Memory B cell (primary cell): ENCODE data around the gene CCDC91.

Experiments
- ATAC-seq: fragments of 150-1000 bp; cut with Tn5 transposase; 2 replicates; pipeline ENCODE4 v1.10.0; 2021; ENCODE audit warnings: low read depth, mild to moderate bottlenecking, moderate library complexity
- DNase-seq, 2 donors: peaks; one replicate each; pipeline ENCODE4 v3.0.0; 2022; ENCODE audit warnings: low spot score in 2 of 2
- H3K27ac Mint-ChIP-seq: one replicate; pipeline ENCODE4 v1.8.0; 2022; ENCODE audit warnings: mild to moderate bottlenecking, moderate library complexity, mixed read lengths
- H3K27me3 Mint-ChIP-seq: one replicate; pipeline ENCODE4 v1.8.0; 2022; ENCODE audit warnings: mixed read lengths
- H3K36me3 Mint-ChIP-seq: one replicate; pipeline ENCODE4 v1.8.0; 2022; ENCODE audit warnings: mild to moderate bottlenecking, mixed read lengths
- H3K4me1 Mint-ChIP-seq: one replicate; pipeline ENCODE4 v1.8.0; 2022; ENCODE audit warnings: mixed read lengths
- H3K4me3 Mint-ChIP-seq: one replicate; pipeline ENCODE4 v1.8.0; 2022; ENCODE audit warnings: mild to moderate bottlenecking, moderate library complexity, mixed read lengths
- H3K9me3 Mint-ChIP-seq: one replicate; pipeline ENCODE4 v1.8.0; 2022; ENCODE audit warnings: mixed read lengths

Gene CCDC91

DNA sequence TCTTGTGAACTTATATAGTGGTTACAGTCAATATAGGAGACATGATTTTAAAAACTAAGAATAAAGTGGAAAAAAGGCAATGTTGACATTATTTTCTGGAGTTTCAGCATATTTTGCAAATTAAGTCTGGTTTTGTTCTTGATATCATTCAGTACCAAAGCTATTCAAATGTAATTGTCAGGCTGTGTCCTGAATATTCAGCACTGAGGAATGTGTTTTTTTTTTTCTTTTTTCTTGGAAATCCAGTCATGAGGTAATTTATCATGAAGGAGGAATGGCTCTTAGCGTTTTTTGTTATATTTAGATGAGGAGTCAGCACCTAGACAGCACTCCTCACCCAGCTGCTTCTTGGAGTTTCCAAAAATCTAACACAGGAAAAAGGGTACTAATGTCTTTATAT is 225.5 kb downstream of the CCDC91 start:
- H3K9me3 Mint-ChIP-seq: no peaks in the 10 kb centered on the region
- no peaks in the 10 kb centered on the region for H3K27me3 Mint-ChIP-seq
- peaks cover 6% of the 10 kb centered on the region for H3K4me1 Mint-ChIP-seq
- DNase-seq: no peak
- ATAC-seq: no peak
- H3K4me3 Mint-ChIP-seq: no peak overlapping the region
- H3K36me3 Mint-ChIP-seq: peaks cover 23% of the 10 kb centered on the region
- H3K27ac Mint-ChIP-seq: no peak overlapping the region

GRCh38 chr12:28421374-28421773 is 231.1 kb downstream of the CCDC91 start:
- ATAC-seq (no peak), DNase-seq (no peak)
- no peak overlapping the region for H3K27ac Mint-ChIP-seq
- H3K36me3 Mint-ChIP-seq: peaks cover 12% of the 10 kb centered on the region
- no peaks in the 10 kb centered on the region for H3K27me3 Mint-ChIP-seq
- H3K9me3 Mint-ChIP-seq: peaks cover 5% of the 10 kb centered on the region
- H3K4me3 Mint-ChIP-seq: no peak overlapping the region
- H3K4me1 Mint-ChIP-seq: peaks cover 2% of the 10 kb centered on the region

DNA sequence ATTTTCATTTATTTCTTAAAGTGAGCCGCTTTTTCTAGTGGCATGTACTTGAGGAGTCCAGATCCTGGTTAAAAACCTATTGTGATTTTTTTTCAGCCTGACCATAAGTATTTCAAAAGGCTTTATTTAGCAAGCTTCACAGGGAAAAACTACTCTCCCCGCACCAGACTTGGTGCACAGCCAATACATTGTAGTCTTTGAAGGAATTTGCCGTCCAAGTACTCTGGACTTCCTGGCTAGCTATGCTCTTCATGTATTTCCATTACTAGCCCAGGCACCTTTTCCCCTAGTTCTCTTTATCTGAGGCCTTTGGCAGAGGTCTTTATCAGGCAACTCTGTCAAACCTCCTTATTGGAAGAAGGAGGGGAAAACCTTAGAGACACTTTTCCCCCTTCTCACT is 234.7 kb downstream of the CCDC91 start:
- DNase-seq (no peak), ATAC-seq (no peak)
- Mint-ChIP-seq H3K9me3 (peaks cover 6% of the 10 kb centered on the region), H3K27ac (no peak overlapping the region), H3K36me3 (peaks cover 15% of the 10 kb centered on the region), H3K27me3 (no peaks in the 10 kb centered on the region), H3K4me1 (peaks cover 2% of the 10 kb centered on the region), H3K4me3 (no peak overlapping the region)

- peaks cover 12% of the 10 kb centered on the region for H3K36me3 Mint-ChIP-seq
- H3K27ac Mint-ChIP-seq: no peak overlapping the region
- no peak overlapping the region for H3K4me3 Mint-ChIP-seq
- no peak for DNase-seq
- peaks cover 2% of the 10 kb centered on the region for H3K4me1 Mint-ChIP-seq
- peak; percentile 59 for ATAC-seq
- peaks cover 6% of the 10 kb centered on the region for H3K9me3 Mint-ChIP-seq
- H3K27me3 Mint-ChIP-seq: no peaks in the 10 kb centered on the region
Measured at GRCh38 chr12:28425526-28425925, 235.3 kb downstream of the CCDC91 start.

DNA sequence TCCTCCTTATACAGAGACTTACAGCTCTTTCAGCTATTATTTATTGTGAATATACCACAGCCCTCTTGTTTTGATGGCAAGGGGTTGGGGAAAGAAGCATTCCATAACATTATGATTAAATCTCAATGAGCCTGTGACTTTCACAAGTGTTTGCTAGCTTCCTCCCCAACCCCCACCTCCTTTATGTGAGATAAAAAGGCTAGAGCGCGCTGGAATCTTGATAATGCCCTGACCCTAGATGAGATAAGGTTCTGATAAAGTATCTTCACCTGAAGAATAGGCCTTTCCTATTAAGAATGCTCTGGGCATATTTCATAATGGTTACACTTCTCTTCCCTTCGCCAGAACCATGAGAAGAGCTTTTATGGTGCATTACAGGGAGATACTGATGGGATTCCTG is 236.8 kb downstream of the CCDC91 start:
- ATAC-seq: no peak
- Mint-ChIP-seq H3K9me3 (peaks cover 3% of the 10 kb centered on the region), H3K27ac (peak overlapping the region; percentile 26), H3K36me3 (peaks cover 9% of the 10 kb centered on the region), H3K27me3 (no peaks in the 10 kb centered on the region), H3K4me1 (peaks cover 2% of the 10 kb centered on the region), H3K4me3 (no peak overlapping the region)
- DNase-seq: no peak

DNA sequence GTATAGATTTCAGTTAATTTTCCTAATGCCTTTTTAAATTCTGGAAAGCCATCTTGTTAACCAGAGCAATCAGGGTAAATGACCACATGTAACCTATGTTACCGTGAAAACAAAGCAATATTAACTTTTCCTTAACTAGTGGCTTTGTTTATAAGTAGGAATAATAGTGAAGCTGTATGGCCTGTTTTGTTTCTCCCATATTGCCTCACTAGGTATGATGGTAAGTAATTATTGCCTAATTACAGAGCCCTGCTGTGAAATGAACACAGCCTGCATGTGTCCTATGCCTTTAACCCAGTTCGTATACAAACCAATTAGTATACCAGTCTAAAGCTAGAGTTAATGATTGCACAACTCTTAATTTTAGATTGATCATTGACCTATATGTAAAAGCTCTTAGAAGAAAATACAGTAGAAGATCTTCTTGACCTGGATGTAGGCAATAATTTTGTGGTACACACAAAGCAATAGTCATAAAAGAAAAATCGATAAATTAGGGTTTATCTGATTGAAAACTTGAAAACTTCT is 249.9 kb downstream of the CCDC91 start:
- peaks cover 11% of the 10 kb centered on the region for H3K36me3 Mint-ChIP-seq
- H3K4me3 Mint-ChIP-seq: no peak overlapping the region
- H3K27me3 Mint-ChIP-seq: no peaks in the 10 kb centered on the region
- no peaks in the 10 kb centered on the region for H3K9me3 Mint-ChIP-seq
- no peak for ATAC-seq
- DNase-seq: no peak
- no peaks in the 10 kb centered on the region for H3K4me1 Mint-ChIP-seq
- no peak overlapping the region for H3K27ac Mint-ChIP-seq

DNA sequence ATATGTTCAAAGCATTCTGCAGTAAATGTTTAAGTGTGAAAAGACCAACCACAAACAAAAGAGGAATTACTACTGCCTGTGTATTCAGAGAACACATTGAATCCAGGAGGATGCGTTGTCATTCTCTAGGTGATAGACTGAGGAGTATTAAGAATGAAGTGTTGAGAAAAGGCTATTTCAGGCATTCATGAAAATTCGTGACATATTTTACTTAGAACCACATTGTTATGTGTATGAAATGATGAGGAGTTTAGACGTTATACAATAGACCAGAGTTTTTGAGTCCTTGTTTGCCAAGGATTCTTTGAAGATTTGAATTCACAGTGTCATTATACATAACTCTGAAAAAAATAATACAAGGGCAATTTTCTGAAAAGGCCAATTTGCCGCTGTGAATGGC is 251.8 kb downstream of the CCDC91 start:
- Mint-ChIP-seq H3K27ac (no peak overlapping the region), H3K9me3 (no peaks in the 10 kb centered on the region), H3K4me1 (no peaks in the 10 kb centered on the region), H3K4me3 (no peak overlapping the region), H3K27me3 (no peaks in the 10 kb centered on the region), H3K36me3 (peaks cover 11% of the 10 kb centered on the region)
- ATAC-seq: no peak
- DNase-seq: no peak

DNA sequence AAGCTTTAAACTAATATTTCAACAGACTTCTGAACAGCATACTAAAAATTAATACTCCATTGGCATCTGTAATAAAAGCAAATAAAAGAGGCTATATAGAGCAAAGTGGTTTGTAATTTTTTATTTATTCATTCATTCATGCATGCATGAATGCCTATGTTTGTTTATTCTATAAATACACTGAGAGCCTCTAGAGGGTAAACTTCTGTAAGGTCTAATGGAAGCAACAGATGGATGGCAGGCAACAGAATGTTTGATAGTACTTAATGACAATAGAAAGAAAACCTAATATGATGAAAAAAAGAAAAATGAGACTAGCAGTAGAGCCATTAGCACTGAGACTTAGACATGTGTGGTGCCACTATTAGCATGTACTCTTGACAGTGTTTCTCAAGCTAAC is 253.1 kb downstream of the CCDC91 start:
- Mint-ChIP-seq H3K27ac (no peak overlapping the region), H3K27me3 (no peaks in the 10 kb centered on the region), H3K4me1 (no peaks in the 10 kb centered on the region), H3K4me3 (no peak overlapping the region), H3K9me3 (no peaks in the 10 kb centered on the region), H3K36me3 (peaks cover 7% of the 10 kb centered on the region)
- DNase-seq: no peak
- ATAC-seq: no peak

DNA sequence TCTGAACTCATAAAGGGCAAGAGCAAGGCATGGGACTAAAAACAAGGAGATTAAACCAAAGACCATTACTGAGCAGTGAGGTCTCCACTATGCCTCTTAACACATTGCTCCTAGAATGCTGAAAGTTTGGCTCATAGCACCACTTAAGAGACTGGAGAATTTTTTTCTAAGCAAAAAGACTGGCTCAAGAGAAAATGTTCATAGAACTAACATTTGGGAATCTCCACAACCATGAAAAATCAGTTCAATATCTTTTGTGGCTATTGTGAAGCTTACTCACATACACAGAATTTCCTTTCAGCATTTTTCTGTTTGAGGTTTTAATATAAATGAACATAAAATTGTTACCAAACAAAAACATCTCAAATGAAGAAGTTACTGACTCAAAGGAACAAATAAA is 255.8 kb downstream of the CCDC91 start:
- H3K27ac Mint-ChIP-seq: no peak overlapping the region
- ATAC-seq (no peak), DNase-seq (no peak)
- peaks cover 10% of the 10 kb centered on the region for H3K36me3 Mint-ChIP-seq
- no peaks in the 10 kb centered on the region for H3K27me3 Mint-ChIP-seq
- no peaks in the 10 kb centered on the region for H3K9me3 Mint-ChIP-seq
- no peak overlapping the region for H3K4me3 Mint-ChIP-seq
- H3K4me1 Mint-ChIP-seq: no peaks in the 10 kb centered on the region

- DNase-seq: no peak
- H3K27ac Mint-ChIP-seq: no peak overlapping the region
- H3K27me3 Mint-ChIP-seq: no peaks in the 10 kb centered on the region
- H3K4me3 Mint-ChIP-seq: no peak overlapping the region
- ATAC-seq: no peak
- peaks cover 26% of the 10 kb centered on the region for H3K36me3 Mint-ChIP-seq
- no peaks in the 10 kb centered on the region for H3K9me3 Mint-ChIP-seq
- no peaks in the 10 kb centered on the region for H3K4me1 Mint-ChIP-seq
Measured at GRCh38 chr12:28453686-28454085, 263.4 kb downstream of the CCDC91 start.

- DNase-seq (no peak), ATAC-seq (no peak)
- no peak overlapping the region for H3K4me3 Mint-ChIP-seq
- H3K27ac Mint-ChIP-seq: peak overlapping the region; percentile 45
- peaks cover 42% of the 10 kb centered on the region for H3K36me3 Mint-ChIP-seq
- no peaks in the 10 kb centered on the region for H3K9me3 Mint-ChIP-seq
- H3K4me1 Mint-ChIP-seq: peaks cover 9% of the 10 kb centered on the region
- no peaks in the 10 kb centered on the region for H3K27me3 Mint-ChIP-seq
Measured at GRCh38 chr12:28456934-28457710, 266.9 kb downstream of the CCDC91 start.

- no peak overlapping the region for H3K4me3 Mint-ChIP-seq
- no peaks in the 10 kb centered on the region for H3K27me3 Mint-ChIP-seq
- peaks cover 44% of the 10 kb centered on the region for H3K36me3 Mint-ChIP-seq
- DNase-seq (no peak), ATAC-seq (no peak)
- peaks cover 9% of the 10 kb centered on the region for H3K4me1 Mint-ChIP-seq
- H3K9me3 Mint-ChIP-seq: no peaks in the 10 kb centered on the region
- peak overlapping the region; percentile 45 for H3K27ac Mint-ChIP-seq
Measured at GRCh38 chr12:28457785-28458184, 267.5 kb downstream of the CCDC91 start.

- H3K27me3 Mint-ChIP-seq: no peaks in the 10 kb centered on the region
- H3K4me3 Mint-ChIP-seq: no peak overlapping the region
- H3K36me3 Mint-ChIP-seq: peaks cover 47% of the 10 kb centered on the region
- H3K4me1 Mint-ChIP-seq: peaks cover 9% of the 10 kb centered on the region
- H3K9me3 Mint-ChIP-seq: no peaks in the 10 kb centered on the region
- H3K27ac Mint-ChIP-seq: no peak overlapping the region
- DNase-seq: no peak
- no peak for ATAC-seq
Measured at GRCh38 chr12:28459481-28459880, 269.2 kb downstream of the CCDC91 start.

- no peaks in the 10 kb centered on the region for H3K27me3 Mint-ChIP-seq
Measured at GRCh38 chr12:28460420-28461130, 270.3 kb downstream of the CCDC91 start.

More at GRCh38 chr12:28460420-28461130, 270.3 kb downstream of the CCDC91 start:
- ATAC-seq (peak; percentile 39), DNase-seq (no peak)
- Mint-ChIP-seq H3K4me1 (peaks cover 9% of the 10 kb centered on the region), H3K4me3 (no peak overlapping the region), H3K9me3 (no peaks in the 10 kb centered on the region), H3K27ac (no peak overlapping the region), H3K36me3 (peaks cover 45% of the 10 kb centered on the region)
